ENCODE results near the gene EPB41L1. TPM values are rescaled to one million over a fixed set of nuclear protein-coding genes. Genes with fewer than 3 reads are reported as not detected.

The EPB41L1 gene
- total RNA-seq, 1 experiment from 2014 or later: 8.6 TPM

DNA sequence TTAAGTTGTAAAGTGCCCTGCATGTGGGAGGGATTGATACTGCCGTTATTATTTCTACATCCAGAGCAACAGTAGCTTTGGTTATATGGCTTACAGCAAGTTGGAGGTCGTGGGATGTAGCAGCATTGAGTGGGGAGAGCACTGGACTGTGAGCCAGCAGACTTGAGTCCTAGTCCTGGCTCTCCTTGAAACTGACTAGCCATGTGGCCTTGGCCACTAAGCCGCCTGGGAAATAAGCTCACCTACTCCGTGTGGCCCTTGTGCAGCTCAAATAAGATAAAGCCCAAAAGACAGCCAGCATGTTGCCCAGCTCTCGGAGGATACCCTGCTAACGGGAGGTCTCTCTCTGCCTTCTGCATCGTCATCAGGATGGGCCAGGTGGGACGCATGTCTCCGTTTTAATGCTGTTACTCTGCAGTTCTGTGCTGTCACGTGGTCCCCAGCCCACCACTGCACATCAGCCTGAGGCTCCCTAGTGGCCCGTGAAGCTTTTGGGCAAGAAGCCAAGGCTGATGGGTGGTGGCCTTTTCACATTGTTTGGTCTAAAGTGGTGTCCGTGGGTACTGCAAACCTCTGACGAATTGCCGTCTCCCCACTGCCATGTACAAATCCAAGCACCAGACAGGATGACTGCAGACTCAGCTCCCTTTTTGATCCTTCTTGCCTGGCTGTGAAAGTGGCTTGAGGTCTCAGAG is 7.9 kb downstream of the EPB41L1 start:
- ChIA-PET POLR2A (interaction anchor here (0.6 kb wide), 1 partner anchor 620 kb away, joined by 6 read pairs; the partner anchor contains the start of gene ERGIC3), CTCF (interaction anchor here (0.6 to 1.3 kb wide), 3 partner anchors 40 to 277 kb away, joined by 3 to 4 read pairs (median 3); no protein-coding TSS in a partner anchor)
- Histone ChIP-seq H3K4me1 (ENCODE audit: control insufficient read depth, insufficient read depth, low read length) (no peaks in the 10 kb centered on the region), H3K27me3 (ENCODE audit: control insufficient read depth, insufficient read depth, low read length) (no peaks in the 10 kb centered on the region), H3K27ac (ENCODE audit: low read length) (no peak overlapping the region), H3K4me3 (ENCODE audit: low read depth in 2 of 2, low read length in 2 of 2) (no peak overlapping the region), H3K36me3 (ENCODE audit: control insufficient read depth, insufficient read depth, low read length) (no peaks in the 10 kb centered on the region), H3K9me3 (ENCODE audit: control insufficient read depth, insufficient read depth, low read depth, low read length) (no peaks in the 10 kb centered on the region)
- intact Hi-C loops (cut with micrococcal nuclease; ENCODE audit: unreplicated experiment): no loop called here
- ATAC-seq (peak; percentile 17; the same call in 1 of the 2 replicates), DNase-seq (ENCODE audit: low read depth, low spot score) (no peak)
- in situ Hi-C loops (cut with HindIII; ENCODE audit: low pct_unique_long_range_greater_than_20kb, low sequenced_read_pairs): no loop called here
- BruUV-seq (replicated peaks): no TSS peak
- TF ChIP-seq, protein P1, sequence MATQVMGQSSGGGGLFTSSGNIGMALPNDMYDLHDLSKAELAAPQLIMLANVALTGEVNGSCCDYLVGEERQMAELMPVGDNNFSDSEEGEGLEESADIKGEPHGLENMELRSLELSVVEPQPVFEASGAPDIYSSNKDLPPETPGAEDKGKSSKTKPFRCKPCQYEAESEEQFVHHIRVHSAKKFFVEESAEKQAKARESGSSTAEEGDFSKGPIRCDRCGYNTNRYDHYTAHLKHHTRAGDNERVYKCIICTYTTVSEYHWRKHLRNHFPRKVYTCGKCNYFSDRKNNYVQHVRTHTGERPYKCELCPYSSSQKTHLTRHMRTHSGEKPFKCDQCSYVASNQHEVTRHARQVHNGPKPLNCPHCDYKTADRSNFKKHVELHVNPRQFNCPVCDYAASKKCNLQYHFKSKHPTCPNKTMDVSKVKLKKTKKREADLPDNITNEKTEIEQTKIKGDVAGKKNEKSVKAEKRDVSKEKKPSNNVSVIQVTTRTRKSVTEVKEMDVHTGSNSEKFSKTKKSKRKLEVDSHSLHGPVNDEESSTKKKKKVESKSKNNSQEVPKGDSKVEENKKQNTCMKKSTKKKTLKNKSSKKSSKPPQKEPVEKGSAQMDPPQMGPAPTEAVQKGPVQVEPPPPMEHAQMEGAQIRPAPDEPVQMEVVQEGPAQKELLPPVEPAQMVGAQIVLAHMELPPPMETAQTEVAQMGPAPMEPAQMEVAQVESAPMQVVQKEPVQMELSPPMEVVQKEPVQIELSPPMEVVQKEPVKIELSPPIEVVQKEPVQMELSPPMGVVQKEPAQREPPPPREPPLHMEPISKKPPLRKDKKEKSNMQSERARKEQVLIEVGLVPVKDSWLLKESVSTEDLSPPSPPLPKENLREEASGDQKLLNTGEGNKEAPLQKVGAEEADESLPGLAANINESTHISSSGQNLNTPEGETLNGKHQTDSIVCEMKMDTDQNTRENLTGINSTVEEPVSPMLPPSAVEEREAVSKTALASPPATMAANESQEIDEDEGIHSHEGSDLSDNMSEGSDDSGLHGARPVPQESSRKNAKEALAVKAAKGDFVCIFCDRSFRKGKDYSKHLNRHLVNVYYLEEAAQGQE (IDR thresholded peaks at IDR 0.05; ENCODE audit: insufficient read depth in 1 of 2, low read depth in 2 of 2, low read length in 1 of 2): no peak
- TF ChIP-seq, protein P2, sequence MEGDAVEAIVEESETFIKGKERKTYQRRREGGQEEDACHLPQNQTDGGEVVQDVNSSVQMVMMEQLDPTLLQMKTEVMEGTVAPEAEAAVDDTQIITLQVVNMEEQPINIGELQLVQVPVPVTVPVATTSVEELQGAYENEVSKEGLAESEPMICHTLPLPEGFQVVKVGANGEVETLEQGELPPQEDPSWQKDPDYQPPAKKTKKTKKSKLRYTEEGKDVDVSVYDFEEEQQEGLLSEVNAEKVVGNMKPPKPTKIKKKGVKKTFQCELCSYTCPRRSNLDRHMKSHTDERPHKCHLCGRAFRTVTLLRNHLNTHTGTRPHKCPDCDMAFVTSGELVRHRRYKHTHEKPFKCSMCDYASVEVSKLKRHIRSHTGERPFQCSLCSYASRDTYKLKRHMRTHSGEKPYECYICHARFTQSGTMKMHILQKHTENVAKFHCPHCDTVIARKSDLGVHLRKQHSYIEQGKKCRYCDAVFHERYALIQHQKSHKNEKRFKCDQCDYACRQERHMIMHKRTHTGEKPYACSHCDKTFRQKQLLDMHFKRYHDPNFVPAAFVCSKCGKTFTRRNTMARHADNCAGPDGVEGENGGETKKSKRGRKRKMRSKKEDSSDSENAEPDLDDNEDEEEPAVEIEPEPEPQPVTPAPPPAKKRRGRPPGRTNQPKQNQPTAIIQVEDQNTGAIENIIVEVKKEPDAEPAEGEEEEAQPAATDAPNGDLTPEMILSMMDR (IDR thresholded peaks at IDR 0.05): no peak
- TF ChIP-seq POLR2AphosphoS5 (IDR thresholded peaks at IDR 0.05; ENCODE audit: low read depth, low read length) (no peak), TCF7L2 (IDR thresholded peaks at IDR 0.05; ENCODE audit: low read depth, low read length) (no peak), SIN3A (IDR thresholded peaks at IDR 0.05; ENCODE audit: borderline replicate concordance, insufficient read depth, low read depth, low read length) (no peak)

DNA sequence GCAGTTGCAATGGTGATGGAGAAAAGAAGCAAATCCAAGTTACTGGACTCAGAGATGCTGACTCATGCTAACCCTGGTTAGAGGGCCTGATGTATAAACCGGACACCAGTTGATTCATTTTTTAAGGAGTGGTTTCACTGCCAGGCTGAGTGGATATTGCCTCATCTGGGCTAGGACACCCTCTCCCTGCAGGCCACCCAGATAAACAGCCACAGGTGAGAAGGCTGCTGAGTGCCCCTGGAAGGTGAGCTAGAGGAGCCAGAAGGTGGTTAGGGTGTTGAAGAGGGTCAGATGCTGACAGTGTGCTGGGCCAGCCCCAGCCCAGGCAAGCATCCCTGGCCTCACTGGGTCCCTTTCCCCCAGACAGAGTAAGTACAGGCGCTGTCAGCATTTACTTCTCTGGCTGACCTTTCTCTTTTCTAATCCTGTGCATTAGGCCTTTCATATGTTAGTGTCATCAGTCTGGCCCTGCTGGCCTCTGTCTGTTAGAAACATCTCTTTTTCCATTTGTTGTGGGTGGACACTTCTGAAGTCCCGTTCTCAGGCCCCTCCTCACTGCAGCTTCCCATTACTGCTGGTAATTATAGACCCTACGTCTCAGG is 13.5 kb downstream of the EPB41L1 start:
- CTCF ChIA-PET: interaction anchor here (0.8 to 1.2 kb wide), 2 partner anchors 12 to 32 kb away, joined by 3 to 4 read pairs; no protein-coding TSS in a partner anchor
- in situ Hi-C loops (cut with HindIII; ENCODE audit: low pct_unique_long_range_greater_than_20kb, low sequenced_read_pairs): no loop called here
- peak; percentile 35; the same call in 1 of the 2 replicates for ATAC-seq

More for the DNA sequence above, 13.5 kb downstream of the EPB41L1 start:
- H3K9me3 ChIP-seq (ENCODE audit: control insufficient read depth, insufficient read depth, low read depth, low read length): no peaks in the 10 kb centered on the region
- intact Hi-C loops (cut with micrococcal nuclease; ENCODE audit: unreplicated experiment): no loop called here
- H3K4me1 ChIP-seq (ENCODE audit: control insufficient read depth, insufficient read depth, low read length): no peaks in the 10 kb centered on the region
- no peak overlapping the region for H3K4me3 ChIP-seq (ENCODE audit: low read depth in 2 of 2, low read length in 2 of 2)
- no peaks in the 10 kb centered on the region for H3K27me3 ChIP-seq (ENCODE audit: control insufficient read depth, insufficient read depth, low read length)
- POLR2A ChIA-PET: interaction anchor here (0.6 kb wide), 1 partner anchor 527 kb away, joined by 4 read pairs; no protein-coding TSS in a partner anchor
- no peak for TF ChIP-seq TCF7L2 (IDR thresholded peaks at IDR 0.05; ENCODE audit: low read depth, low read length)
- TF ChIP-seq, protein P1 (IDR thresholded peaks at IDR 0.05; ENCODE audit: insufficient read depth in 1 of 2, low read depth in 2 of 2, low read length in 1 of 2): no peak
- no peak for TF ChIP-seq SIN3A (IDR thresholded peaks at IDR 0.05; ENCODE audit: borderline replicate concordance, insufficient read depth, low read depth, low read length)
- TF ChIP-seq, protein P2 (IDR thresholded peaks at IDR 0.05): no peak
- TF ChIP-seq POLR2AphosphoS5 (IDR thresholded peaks at IDR 0.05; ENCODE audit: low read depth, low read length): no peak
- no peak overlapping the region for H3K27ac ChIP-seq (ENCODE audit: low read length)
- no peak for DNase-seq (ENCODE audit: low read depth, low spot score)
- no TSS peak for BruUV-seq (replicated peaks)
- H3K36me3 ChIP-seq (ENCODE audit: control insufficient read depth, insufficient read depth, low read length): no peaks in the 10 kb centered on the region

Measured in Panc1 (cell line).